Measurements from ENCODE around the gene CFAP20DC. TPM values are rescaled to one million over a fixed set of nuclear protein-coding genes. Genes with fewer than 3 reads are reported as not detected.

Gene CFAP20DC
- total RNA-seq, 1 experiment from 2014 or later, result 4.5 TPM

DNA sequence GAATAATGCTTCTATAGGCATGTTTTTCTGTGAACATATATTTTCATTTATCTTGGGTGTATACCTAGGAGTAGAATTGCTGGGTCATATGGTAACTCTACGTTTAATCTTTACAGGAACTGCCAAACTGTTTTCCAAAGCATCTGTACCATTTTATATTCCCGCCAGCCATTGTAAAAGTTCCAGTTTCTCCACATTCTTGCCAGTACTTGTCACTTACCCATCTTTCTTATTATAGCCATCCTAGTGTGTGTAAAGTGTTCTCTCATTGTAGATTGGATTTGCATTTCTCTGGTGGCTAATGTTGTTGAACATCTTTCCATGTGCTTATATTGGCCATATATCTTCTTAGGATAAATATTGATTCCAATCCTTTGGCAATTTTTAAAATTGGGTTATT lies 31.2 kb upstream of the CFAP20DC start:
- Histone ChIP-seq H2AFZ (ENCODE audit: low read length) (no peak overlapping the region), H3K27ac (ENCODE audit: insufficient read length, low read depth, low read length) (no peak overlapping the region), H3K4ac (ENCODE audit: low read depth, low read length) (no peak overlapping the region), H4K91ac (ENCODE audit: insufficient read length, low read depth, low read length) (no peak overlapping the region), H2BK5ac (ENCODE audit: insufficient read length, low read length) (no peak overlapping the region), H3K4me2 (ENCODE audit: insufficient read depth, insufficient read length, low read length) (no peak overlapping the region), H3K23me2 (ENCODE audit: insufficient read length, low read depth, low read length, poor library complexity, severe bottlenecking) (no peaks in the 10 kb centered on the region), H4K20me1 (ENCODE audit: control insufficient read depth, insufficient read depth, insufficient read length) (no peaks in the 10 kb centered on the region), H2BK120ac (ENCODE audit: low read depth, low read length, poor library complexity, severe bottlenecking) (no peak overlapping the region), H4K8ac (replicated peaks; ENCODE audit: insufficient read length, low read depth, low read length) (no peak overlapping the region), H3K14ac (ENCODE audit: insufficient read depth, low read length) (no peak overlapping the region), H2BK20ac (ENCODE audit: low read depth, low read length, poor library complexity, severe bottlenecking) (no peak overlapping the region), H3K27me3 (ENCODE audit: insufficient read depth, low read length) (no peaks in the 10 kb centered on the region), H3K79me1 (ENCODE audit: insufficient read depth, low read depth, low read length, poor library complexity, severe bottlenecking) (no peaks in the 10 kb centered on the region), H3K18ac (ENCODE audit: insufficient read length, low read depth, low read length) (no peak overlapping the region), H2BK12ac (ENCODE audit: insufficient read length, low read depth, low read length) (no peak overlapping the region), H3K9ac (ENCODE audit: extremely low read depth, insufficient read length, low read length) (no peak overlapping the region), H3K4me1 (ENCODE audit: insufficient read depth, low read length) (no peaks in the 10 kb centered on the region), H3K9me3 (ENCODE audit: control insufficient read depth, low read depth, low read length) (no peaks in the 10 kb centered on the region), H2AK5ac (ENCODE audit: insufficient read length, low read length) (no peak overlapping the region), H3K79me2 (ENCODE audit: insufficient read depth, low read length) (no peaks in the 10 kb centered on the region), H3K23ac (ENCODE audit: insufficient read length, low read depth, low read length) (no peak overlapping the region), H2BK15ac (ENCODE audit: low read depth, low read length) (no peak overlapping the region), H4K5ac (ENCODE audit: insufficient read length, low read depth, low read length) (no peak overlapping the region), H3T11ph (ENCODE audit: low read length) (no peak overlapping the region), H3K56ac (ENCODE audit: insufficient read length, low read depth, low read length) (no peak overlapping the region)
- H3K4me3 Mint-ChIP-seq, result no peak overlapping the region
- H3K36me3 Mint-ChIP-seq (ENCODE audit: insufficient read depth in 1 of 3, low read depth in 3 of 3), result no peaks in the 10 kb centered on the region
- TF ChIP-seq, protein P1, sequence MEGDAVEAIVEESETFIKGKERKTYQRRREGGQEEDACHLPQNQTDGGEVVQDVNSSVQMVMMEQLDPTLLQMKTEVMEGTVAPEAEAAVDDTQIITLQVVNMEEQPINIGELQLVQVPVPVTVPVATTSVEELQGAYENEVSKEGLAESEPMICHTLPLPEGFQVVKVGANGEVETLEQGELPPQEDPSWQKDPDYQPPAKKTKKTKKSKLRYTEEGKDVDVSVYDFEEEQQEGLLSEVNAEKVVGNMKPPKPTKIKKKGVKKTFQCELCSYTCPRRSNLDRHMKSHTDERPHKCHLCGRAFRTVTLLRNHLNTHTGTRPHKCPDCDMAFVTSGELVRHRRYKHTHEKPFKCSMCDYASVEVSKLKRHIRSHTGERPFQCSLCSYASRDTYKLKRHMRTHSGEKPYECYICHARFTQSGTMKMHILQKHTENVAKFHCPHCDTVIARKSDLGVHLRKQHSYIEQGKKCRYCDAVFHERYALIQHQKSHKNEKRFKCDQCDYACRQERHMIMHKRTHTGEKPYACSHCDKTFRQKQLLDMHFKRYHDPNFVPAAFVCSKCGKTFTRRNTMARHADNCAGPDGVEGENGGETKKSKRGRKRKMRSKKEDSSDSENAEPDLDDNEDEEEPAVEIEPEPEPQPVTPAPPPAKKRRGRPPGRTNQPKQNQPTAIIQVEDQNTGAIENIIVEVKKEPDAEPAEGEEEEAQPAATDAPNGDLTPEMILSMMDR (conservative IDR thresholded peaks at IDR 0.05), result no peak
- no CpG with 5 or more reads among the region's 2 CpGs for WGBS (ENCODE audit: extremely low coverage, insufficient read length, low lambda C conversion rate)
- no peak for DNase-seq
- H3K4me1 Mint-ChIP-seq, result peaks cover 4 to 5% of the 10 kb centered on the region in 2 experiments; a peak in 3 of 4 replicates
- H3K27me3 Mint-ChIP-seq (ENCODE audit: low read depth), result no peaks in the 10 kb centered on the region
- H3K27ac Mint-ChIP-seq, result no peak overlapping the region
- H3K9me3 Mint-ChIP-seq, result no peaks in the 10 kb centered on the region
